HepG2 (cell line): ENCODE results near the gene ZNF195. TPM values are rescaled to one million over a fixed set of nuclear protein-coding genes. Genes with fewer than 3 reads are reported as not detected.

Source experiments
- ATAC-seq: fragments of 200-7000 bp; cut with Tn5 transposase; 3 replicates; pipeline ENCODE4 v1.9.1; 2020; ENCODE audit warnings: mild to moderate bottlenecking, moderate library complexity
- BruUV-seq: library from RNA; stranded (reverse); fragments of 400-500 nt; replicated peaks from 2 replicates; lab custom pipeline; 2021; lab: Mats Ljungman, UMichigan
- CTCF ChIA-PET: fragments of 300-600 bp; formaldehyde crosslinking; extraction: SDS; loops from one replicate; lab custom pipeline; 2021; ENCODE audit warnings: low total read pairs, inconsistent platforms, low intra/inter-chr PET ratio; lab: Yijun Ruan, JAX
- POLR2A ChIA-PET: fragments of 350-600 bp; sonication (Branson Sonifier 250); formaldehyde crosslinking; loops from one replicate; lab custom pipeline; 2020; ENCODE audit warnings: antibody characterized with exemption, inconsistent platforms; lab: Yijun Ruan, JAX
- DNase-seq: peaks from one replicate; pipeline ENCODE4 v3.0.0-alpha.2; 2015; ENCODE audit warnings: low spot score
- FAIRE-seq: peaks from 3 replicates; lab custom pipeline; 2011; peaks lifted over from hg19 to GRCh38; lab: Jason Lieb, UNC
- H2AFZ ChIP-seq: one replicate; pipeline ENCODE4 v1.6.1; 2011; ENCODE audit warnings: low read length, inconsistent platforms
- H3K27ac ChIP-seq: fragments of 300-600 bp; 3 replicates; pipeline ENCODE4 v1.8.0; 2011; ENCODE audit warnings: mixed run types, mild to moderate bottlenecking, mixed read lengths, low read length, inconsistent platforms; ENCODE audit not compliant: insufficient read depth; ENCODE audit errors: extremely low read length
- H3K27me3 ChIP-seq, 2 experiments: fragments of 200-600 bp in 1 of 2; 2 replicates in 1 of 2; 3 replicates in 1 of 2; pipeline versions ENCODE4 v1.6.0 to v1.8.0; 2011; ENCODE audit warnings: low read length in 2 of 2, mild to moderate bottlenecking in 2 of 2, moderate library complexity in 2 of 2, inconsistent platforms in 1 of 2; ENCODE audit not compliant: insufficient read depth in 2 of 2, control insufficient read depth in 1 of 2
- H3K36me3 ChIP-seq, 2 experiments: fragments of 200-600 bp in 1 of 2; replicated peaks in 1 of 2; 2 replicates in 1 of 2; 3 replicates in 1 of 2; pipeline versions ENCODE4 v1.5.1 to v1.8.0; 2011; ENCODE audit warnings: low read length in 2 of 2, inconsistent platforms in 1 of 2; ENCODE audit not compliant: insufficient read depth in 2 of 2, control insufficient read depth in 1 of 2
- H3K4me1 ChIP-seq: 2 replicates; pipeline ENCODE4 v1.5.1; 2012; ENCODE audit warnings: low read length, inconsistent platforms; ENCODE audit not compliant: insufficient read depth
- H3K4me2 ChIP-seq: 2 replicates; pipeline ENCODE4 v1.6.0; 2011; ENCODE audit warnings: low read depth, low read length, inconsistent platforms
- H3K4me3 ChIP-seq, 3 experiments: fragments of 200-600 bp in 1 of 3; sonication (generic), shearing (Covaris generic) in 1 of 3; replicated peaks in 1 of 3; 2 replicates each; pipeline ENCODE4 v1.5.1; 2011 to 2016; ENCODE audit warnings: low read length in 3 of 3, inconsistent platforms in 2 of 3, low read depth in 2 of 3, mild to moderate bottlenecking in 2 of 3, control low read depth in 1 of 3, mixed read lengths in 1 of 3; ENCODE audit not compliant: insufficient read depth in 1 of 3
- H3K79me2 ChIP-seq: one replicate; pipeline ENCODE4 v1.6.1; 2011; ENCODE audit warnings: low read length, inconsistent platforms; ENCODE audit not compliant: insufficient read depth
- H3K9ac ChIP-seq: 2 replicates; pipeline ENCODE4 v1.6.0; 2011; ENCODE audit warnings: mild to moderate bottlenecking, low read depth, low read length, inconsistent platforms; ENCODE audit not compliant: insufficient read depth
- H3K9me3 ChIP-seq: 2 replicates; pipeline ENCODE4 v1.5.1; 2012; ENCODE audit warnings: mild to moderate bottlenecking, low read length
- H4K20me1 ChIP-seq: 2 replicates; pipeline ENCODE4 v1.6.0; 2011; ENCODE audit warnings: inconsistent platforms, mild to moderate bottlenecking, low read length, moderate library complexity; ENCODE audit not compliant: insufficient read depth
- HMGXB4 ChIP-seq, 2 experiments: sonication (generic) in 1 of 2; formaldehyde crosslinking in 1 of 2; IDR thresholded peaks; 2 replicates each; pipeline versions ENCODE4 v1.4.0 to v1.6.1; 2018 to 2020; ENCODE audit warnings: missing genetic modification reagents in 2 of 2, borderline replicate concordance in 1 of 2, low read depth in 1 of 2, mild to moderate bottlenecking in 1 of 2, missing biosample characterization in 1 of 2
- NFKB2 ChIP-seq: sonication (generic); formaldehyde crosslinking; IDR thresholded peaks from 2 replicates; pipeline ENCODE4 v1.4.0; 2020; ENCODE audit warnings: missing genetic modification reagents, borderline replicate concordance
- PAWR ChIP-seq: sonication (generic); formaldehyde crosslinking; IDR thresholded peaks from 2 replicates; pipeline ENCODE4 v1.4.0; 2020; ENCODE audit warnings: missing genetic modification reagents, mild to moderate bottlenecking, borderline replicate concordance
- SNAI1 ChIP-seq: sonication (generic); formaldehyde crosslinking; IDR thresholded peaks from 2 replicates; pipeline ENCODE4 v1.5.0; 2020; ENCODE audit warnings: mild to moderate bottlenecking, missing genetic modification reagents, borderline replicate concordance
- THAP11 ChIP-seq: IDR thresholded peaks from 2 replicates; pipeline ENCODE4 v1.6.1; 2016; ENCODE audit warnings: missing biosample characterization, missing genetic modification reagents
- WGBS: methylation state at CpG from one replicate; pipeline ENCODE4 v1.1.6; 2017; ENCODE audit warnings: low lambda C conversion rate; 5-methylcytosine and 5-hydroxymethylcytosine counted together
- in situ Hi-C: cut with HindIII; loops from 2 replicates; pipeline ENCODE4 v1.10.0; 2017; ENCODE audit warnings: low pct_unique_long_range_greater_than_20kb; ENCODE audit not compliant: extremely low pct_ligation_motif_present
- intact Hi-C: fragments of 100-400 bp; cut with micrococcal nuclease; formaldehyde crosslinking; loops from one replicate; pipeline ENCODE4 v1.10.0; 2022; ENCODE audit not compliant: unreplicated experiment
- polyA plus RNA-seq, 8 experiments: library from polyadenylated mRNA; depleted of rRNA in 3 of 8; stranded (reverse) in 7 of 8; unstranded in 1 of 8; fragments of >200 nt; fragmentation: Illumina TruSeq in 4 of 8; extraction: Trizol in 4 of 8; gene quantifications; 2 replicates each; pipeline versions ENCODE4 v1.2.1 to v1.2.3, GENCODE V29; 2011 to 2016; ENCODE audit warnings: low read depth in 4 of 8, missing spikeins in 1 of 8, mixed read lengths in 1 of 8; ENCODE audit not compliant: insufficient read depth in 1 of 8
- total RNA-seq, 5 experiments: library from RNA; depleted of rRNA; stranded (reverse); fragments of >200 nt; fragmentation: Illumina TruSeq; extraction: Trizol; gene quantifications; 2 replicates each; pipeline ENCODE4 v1.2.3, GENCODE V29; 2016; ENCODE audit warnings: low read depth in 1 of 5
- TF ChIP-seq, protein P1 (sequence below): sonication (generic); formaldehyde crosslinking; IDR thresholded peaks from 2 replicates; pipeline ENCODE4 v1.5.0; 2020; ENCODE audit warnings: missing genetic modification reagents
- TF ChIP-seq, protein P2 (sequence below): sonication (generic); formaldehyde crosslinking; IDR thresholded peaks from 2 replicates; pipeline ENCODE4 v1.5.1; 2020; ENCODE audit warnings: mild to moderate bottlenecking, missing genetic modification reagents, borderline replicate concordance

The ZNF195 gene
- total and polyA plus RNA-seq, 2 of the 13 experiments (the other 11 are each of a cell fraction or from before 2014, with no cell fraction given) = 17.3 to 31.4 TPM

GRCh38 chr11:3412837-3413236 lies 33.9 kb upstream of the ZNF195 start:
- Histone ChIP-seq H3K79me2 (no peaks in the 10 kb centered on the region), H3K9ac (no peak overlapping the region), H3K4me2 (no peak overlapping the region), H2AFZ (no peak overlapping the region), H3K36me3 (no peaks in the 10 kb centered on the region), H3K4me1 (no peaks in the 10 kb centered on the region), H4K20me1 (no peaks in the 10 kb centered on the region), H3K27ac (no peak overlapping the region), H3K4me3 (no peak overlapping the region), H3K9me3 (no peaks in the 10 kb centered on the region), H3K27me3 (no peaks in the 10 kb centered on the region; a peak in 1 of 5 replicates)
- no peak for TF ChIP-seq SNAI1 (CRISPR knock-in tag)
- no peak for TF ChIP-seq THAP11 (CRISPR knock-in tag)
- TF ChIP-seq PAWR (CRISPR knock-in tag) = no peak
- TF ChIP-seq, protein P1, sequence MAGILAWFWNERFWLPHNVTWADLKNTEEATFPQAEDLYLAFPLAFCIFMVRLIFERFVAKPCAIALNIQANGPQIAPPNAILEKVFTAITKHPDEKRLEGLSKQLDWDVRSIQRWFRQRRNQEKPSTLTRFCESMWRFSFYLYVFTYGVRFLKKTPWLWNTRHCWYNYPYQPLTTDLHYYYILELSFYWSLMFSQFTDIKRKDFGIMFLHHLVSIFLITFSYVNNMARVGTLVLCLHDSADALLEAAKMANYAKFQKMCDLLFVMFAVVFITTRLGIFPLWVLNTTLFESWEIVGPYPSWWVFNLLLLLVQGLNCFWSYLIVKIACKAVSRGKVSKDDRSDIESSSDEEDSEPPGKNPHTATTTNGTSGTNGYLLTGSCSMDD (CRISPR knock-in tag) = no peak
- TF ChIP-seq NFKB2 (CRISPR knock-in tag) = no peak
- TF ChIP-seq, protein P2, sequence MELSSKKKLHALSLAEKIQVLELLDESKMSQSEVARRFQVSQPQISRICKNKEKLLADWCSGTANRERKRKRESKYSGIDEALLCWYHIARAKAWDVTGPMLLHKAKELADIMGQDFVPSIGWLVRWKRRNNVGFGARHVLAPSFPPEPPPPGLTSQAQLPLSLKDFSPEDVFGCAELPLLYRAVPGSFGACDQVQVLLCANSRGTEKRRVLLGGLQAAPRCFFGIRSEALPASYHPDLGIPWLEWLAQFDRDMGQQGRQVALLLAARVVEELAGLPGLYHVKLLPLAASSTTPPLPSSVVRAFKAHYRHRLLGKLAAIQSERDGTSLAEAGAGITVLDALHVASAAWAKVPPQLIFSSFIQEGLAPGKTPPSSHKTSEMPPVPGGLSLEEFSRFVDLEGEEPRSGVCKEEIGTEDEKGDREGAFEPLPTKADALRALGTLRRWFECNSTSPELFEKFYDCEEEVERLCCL (CRISPR knock-in tag) = no peak
- no peak for TF ChIP-seq HMGXB4 (CRISPR knock-in tag; IDR thresholded peaks at IDR 0.05; ENCODE audit: borderline replicate concordance in 1 of 2, low read depth in 1 of 2)
- intact Hi-C loops (no loop called here), in situ Hi-C loops (no loop called here)
- BruUV-seq = no TSS peak
- ATAC-seq (no peak), DNase-seq (no peak), FAIRE-seq (no peak)
- ChIA-PET CTCF (no interaction called here), POLR2A (no interaction called here)
- 67% methylated on average over 10 of the region's 15 CpGs for WGBS
